GM19351 (cell line): ENCODE results near the gene TAS2R19.

ENCODE experiments used
- ATAC-seq: cut with Tn5 transposase; IDR thresholded peaks from one replicate; pipeline ENCODE4 v1.9.1; 2021; ENCODE audit warnings: mild to moderate bottlenecking, moderate library complexity; ENCODE audit not compliant: unreplicated experiment

The TAS2R19 gene

DNA sequence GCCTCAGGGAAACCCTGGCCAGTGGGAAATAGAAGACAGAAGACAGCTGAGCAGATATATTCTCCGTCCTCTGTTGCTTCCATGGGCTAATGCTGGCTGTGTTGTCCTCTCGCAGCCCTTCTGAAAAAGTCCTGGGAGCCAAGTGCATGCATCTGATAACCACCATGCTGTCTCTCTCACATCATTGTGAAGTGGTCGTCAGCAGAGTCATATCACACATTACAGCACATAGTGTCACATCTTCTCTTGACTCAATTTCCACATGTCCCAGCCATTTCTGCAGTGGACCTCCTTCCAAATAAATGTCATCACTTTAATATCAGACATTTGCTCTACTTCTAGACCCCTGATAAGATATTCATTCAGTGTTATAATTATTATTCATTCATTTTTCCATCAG is 28.1 kb downstream of the TAS2R19 start:
- no peak for ATAC-seq

DNA sequence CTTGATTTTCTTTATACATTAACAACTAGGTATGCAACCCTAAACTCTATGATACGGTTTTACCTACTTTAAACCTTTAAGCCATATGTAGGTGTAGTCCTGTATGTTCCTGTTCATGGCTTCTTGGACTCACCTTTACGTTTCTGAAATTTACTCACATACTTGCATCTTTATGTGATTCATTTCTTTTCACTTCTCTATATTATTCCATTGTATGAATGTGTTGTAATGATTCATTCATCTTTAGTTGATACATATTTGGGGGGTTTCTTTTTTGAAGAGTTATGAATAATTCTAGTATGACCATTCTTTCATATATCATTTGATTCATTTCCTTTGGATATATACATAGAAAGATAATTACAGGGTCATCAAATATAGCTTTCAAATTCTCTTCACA is 33.3 kb downstream of the TAS2R19 start:
- no peak for ATAC-seq

DNA sequence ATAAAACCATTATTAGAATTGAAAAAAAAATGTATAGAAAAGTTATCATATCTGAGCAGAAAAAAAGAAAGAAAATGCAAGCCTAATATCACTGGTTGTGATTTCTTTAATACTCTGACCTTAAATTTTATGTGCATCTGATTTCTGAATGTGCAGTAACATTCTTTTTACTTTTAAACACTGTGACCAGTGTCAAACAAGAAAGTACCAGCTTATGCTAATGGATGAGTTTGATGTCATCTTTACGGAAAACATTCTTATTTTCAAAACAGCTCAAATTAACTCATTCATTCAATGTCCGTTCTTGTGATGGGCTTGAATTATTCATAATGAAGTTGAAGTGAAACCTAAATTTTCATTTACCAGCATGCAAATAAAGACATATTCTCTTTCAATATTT is 35.6 kb downstream of the TAS2R19 start, which contains the start of gene TAS2R50:
TSS of gene TAS2R50 (minus strand) at position 101 of the 400 bp plus-strand sequence. CDS start at position 49, 52 bp downstream.
- ATAC-seq: no peak

DNA sequence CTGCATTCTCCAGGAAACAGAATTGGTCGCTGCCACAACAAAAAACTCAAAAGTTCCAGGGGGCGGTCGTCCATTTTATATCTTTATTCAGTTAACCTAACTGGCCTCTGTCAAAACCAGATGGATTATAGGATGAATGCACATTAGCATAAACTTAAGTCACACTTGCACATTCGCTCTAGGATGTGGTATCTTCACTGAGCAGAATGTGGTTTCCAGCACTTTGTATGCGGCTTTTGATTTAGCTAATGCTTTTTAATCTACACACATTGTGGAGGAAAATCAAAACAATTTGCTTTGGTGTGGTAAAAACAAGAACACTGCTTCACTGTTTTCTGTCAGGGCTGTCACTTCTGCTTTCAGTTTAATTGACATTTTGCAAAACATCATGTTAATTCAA is 40.2 kb downstream of the TAS2R19 start:
- no peak for ATAC-seq

DNA sequence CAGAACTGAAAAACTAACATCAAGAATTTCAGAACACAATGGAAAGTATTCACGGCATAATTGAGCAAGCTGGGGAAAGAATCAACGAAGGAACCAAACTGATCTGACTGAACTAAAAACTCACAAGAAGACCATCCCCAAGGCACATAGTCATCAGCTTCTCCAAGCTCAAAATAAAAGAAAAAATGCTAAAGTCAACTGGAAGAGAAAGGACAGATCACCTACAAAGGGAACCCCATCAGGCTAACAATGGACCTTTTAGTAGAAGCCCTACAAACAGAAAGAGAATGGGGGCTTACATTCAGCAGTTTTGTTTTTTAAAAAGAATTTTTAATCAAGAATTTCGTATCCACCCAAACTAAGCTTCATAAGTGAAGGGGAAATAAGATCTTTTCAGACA is 47.5 kb downstream of the TAS2R19 start:
- ATAC-seq: no peak
